Skeletal muscle satellite cell (primary cell): Measurements from ENCODE around the gene SLC17A1.
"Not testable (repeated sequence)": the region's sequence is repeated elsewhere in the genome, so short reads cannot be mapped to it uniquely, and the experiment has no call there.

Experiments
- H3K27me3 ChIP-seq: 2 replicates; pipeline ENCODE4 v1.7.0; 2013; ENCODE audit warnings: low read length; ENCODE audit not compliant: control insufficient read depth, insufficient read depth
- H3K36me3 ChIP-seq: 2 replicates; pipeline ENCODE4 v1.7.0; 2013; ENCODE audit warnings: mild to moderate bottlenecking, control low read depth, low read length; ENCODE audit not compliant: insufficient read depth
- H3K4me1 ChIP-seq: 2 replicates; pipeline ENCODE4 v1.7.0; 2013; ENCODE audit warnings: low read length; ENCODE audit not compliant: control insufficient read depth, insufficient read depth
- H3K4me2 ChIP-seq: 2 replicates; pipeline ENCODE4 v1.7.0; 2013; ENCODE audit warnings: mild to moderate bottlenecking, low read length
- H3K4me3 ChIP-seq: 2 replicates; pipeline ENCODE4 v1.7.0; 2013; ENCODE audit warnings: low read length
- H3K9ac ChIP-seq: 2 replicates; pipeline ENCODE4 v1.7.0; 2013; ENCODE audit warnings: mild to moderate bottlenecking, low read depth, low read length, moderate library complexity
- H3K9me3 ChIP-seq: replicated peaks from 2 replicates; pipeline ENCODE4 v1.7.0; 2013; ENCODE audit warnings: mild to moderate bottlenecking, control low read depth, low read length

SLC17A1 gene

GRCh38 chr6:25753079-25753478, 78.8 kb downstream of the SLC17A1 start:
- H3K9ac ChIP-seq: no peak overlapping the region

DNA sequence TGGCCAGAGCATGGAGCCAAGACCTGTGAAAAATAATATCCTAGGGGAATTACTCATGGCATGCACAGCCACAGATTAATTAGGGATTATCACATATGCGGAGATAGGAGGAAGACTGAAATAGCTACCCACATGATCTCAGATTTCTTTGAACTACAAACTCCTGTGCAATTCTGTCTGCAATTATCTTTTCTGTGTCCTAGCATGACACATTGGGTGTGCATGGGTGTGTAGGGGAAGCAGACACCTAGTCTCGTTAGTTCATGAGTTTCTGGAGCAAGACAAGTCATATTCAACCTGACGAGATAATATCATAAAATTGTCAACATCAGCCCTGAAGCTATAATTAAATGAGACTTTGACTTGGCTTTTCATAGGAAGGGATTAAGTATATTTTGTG, 80.9 kb downstream of the SLC17A1 start:
- Histone ChIP-seq H3K4me1 (no peaks in the 10 kb centered on the region), H3K9ac (no peak overlapping the region), H3K4me3 (no peak overlapping the region), H3K9me3 (no peaks in the 10 kb centered on the region), H3K4me2 (no peak overlapping the region), H3K27me3 (peaks cover 5% of the 10 kb centered on the region), H3K36me3 (no peaks in the 10 kb centered on the region)

More at GRCh38 chr6:25753079-25753478, 78.8 kb downstream of the SLC17A1 start:
- H3K4me2 ChIP-seq: no peak overlapping the region
- no peaks in the 10 kb centered on the region for H3K36me3 ChIP-seq
- H3K4me3 ChIP-seq: no peak overlapping the region
- H3K9me3 ChIP-seq: no peaks in the 10 kb centered on the region
- H3K4me1 ChIP-seq: no peaks in the 10 kb centered on the region
- peaks cover 5% of the 10 kb centered on the region for H3K27me3 ChIP-seq

GRCh38 chr6:25749837-25750236, 82.0 kb downstream of the SLC17A1 start:
- Histone ChIP-seq H3K9me3 (no peaks in the 10 kb centered on the region), H3K27me3 (no peaks in the 10 kb centered on the region), H3K4me3 (no peak overlapping the region), H3K36me3 (no peaks in the 10 kb centered on the region), H3K9ac (no peak overlapping the region), H3K4me2 (no peak overlapping the region), H3K4me1 (no peaks in the 10 kb centered on the region)

DNA sequence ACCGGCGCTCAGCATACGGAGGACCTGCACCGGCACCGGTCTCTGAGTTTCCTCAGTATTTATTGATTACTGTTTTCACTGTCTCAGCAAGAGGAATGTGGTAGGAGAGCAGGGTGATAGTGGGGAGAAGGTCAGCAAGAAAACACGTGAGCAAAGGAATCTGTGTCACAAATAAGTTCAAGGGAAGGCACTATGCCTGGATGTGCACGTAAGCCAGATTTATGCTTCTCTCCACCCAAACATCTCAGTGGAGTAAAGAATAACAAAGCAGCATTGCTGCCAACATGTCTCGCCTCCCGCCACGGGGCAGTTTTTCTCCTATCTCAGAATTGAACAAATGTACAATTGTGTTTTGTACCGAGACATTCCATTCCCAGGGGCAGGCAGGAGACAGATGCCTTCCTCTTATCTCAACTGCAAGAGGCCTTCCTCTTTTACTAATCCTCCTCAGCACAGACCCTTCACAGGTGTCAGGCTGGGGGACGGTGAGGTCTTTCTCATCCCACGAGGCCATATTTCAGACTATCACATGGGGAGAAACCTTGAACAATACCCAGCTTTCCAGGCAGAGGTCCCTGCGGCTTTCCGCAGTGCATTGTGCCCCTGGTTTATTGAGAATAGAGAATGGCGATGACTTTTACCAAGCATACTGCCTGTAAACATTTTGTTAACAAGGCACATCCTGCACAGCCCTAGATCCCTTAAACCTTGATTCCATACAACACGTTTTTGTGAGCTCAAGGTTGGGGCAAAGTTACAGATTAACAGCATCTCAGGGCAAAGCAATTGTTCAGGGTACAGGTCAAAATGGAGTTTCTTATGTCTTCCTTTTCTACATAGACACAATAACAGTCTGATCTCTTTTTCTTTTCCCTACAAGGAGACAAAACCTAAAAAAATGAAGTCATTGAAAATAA, 83.0 kb downstream of the SLC17A1 start:
- not testable (repeated sequence) for H3K9ac ChIP-seq, H3K4me1 ChIP-seq, H3K4me3 ChIP-seq, H3K4me2 ChIP-seq, H3K36me3 ChIP-seq, H3K9me3 ChIP-seq, H3K27me3 ChIP-seq

GRCh38 chr6:25748049-25748448, 83.8 kb downstream of the SLC17A1 start:
- Histone ChIP-seq H3K9me3 (no peaks in the 10 kb centered on the region), H3K4me1 (no peaks in the 10 kb centered on the region), H3K9ac (no peak overlapping the region), H3K4me3 (no peak overlapping the region), H3K27me3 (no peaks in the 10 kb centered on the region), H3K4me2 (no peak overlapping the region), H3K36me3 (no peaks in the 10 kb centered on the region)

- no peaks in the 10 kb centered on the region for H3K4me1 ChIP-seq
- H3K4me3 ChIP-seq: no peak overlapping the region
- H3K27me3 ChIP-seq: no peaks in the 10 kb centered on the region
- no peak overlapping the region for H3K9ac ChIP-seq
- H3K9me3 ChIP-seq: no peaks in the 10 kb centered on the region
- no peaks in the 10 kb centered on the region for H3K36me3 ChIP-seq
- no peak overlapping the region for H3K4me2 ChIP-seq
These were observed 84.4 kb downstream of the SLC17A1 start for GRCh38 chr6:25747477-25747876.

DNA sequence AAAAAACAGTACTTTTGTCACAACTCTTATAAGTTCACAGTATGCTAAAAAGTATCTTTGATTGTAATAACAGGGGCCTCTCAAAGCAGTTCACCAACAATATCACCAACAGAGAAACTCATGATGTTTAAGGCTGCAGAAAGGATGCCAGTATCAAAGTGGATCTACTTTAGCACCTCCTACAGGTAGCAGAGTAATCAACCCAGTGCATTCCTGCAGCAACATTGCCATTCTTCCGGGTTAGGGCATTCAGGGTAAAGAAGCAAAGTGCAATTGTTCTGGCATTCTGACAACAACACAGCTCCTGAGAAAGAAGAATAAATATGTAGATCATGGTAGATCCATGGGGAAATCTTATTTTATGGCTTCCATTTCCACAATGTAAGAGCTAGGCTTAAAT, 84.9 kb downstream of the SLC17A1 start:
- H3K4me3 ChIP-seq: no peak overlapping the region
- no peaks in the 10 kb centered on the region for H3K27me3 ChIP-seq
- no peak overlapping the region for H3K9ac ChIP-seq
- no peaks in the 10 kb centered on the region for H3K9me3 ChIP-seq
- no peaks in the 10 kb centered on the region for H3K36me3 ChIP-seq
- H3K4me1 ChIP-seq: no peaks in the 10 kb centered on the region
- no peak overlapping the region for H3K4me2 ChIP-seq

- Histone ChIP-seq H3K9ac (no peak overlapping the region), H3K36me3 (no peaks in the 10 kb centered on the region), H3K4me3 (no peak overlapping the region), H3K4me2 (no peak overlapping the region), H3K27me3 (no peaks in the 10 kb centered on the region), H3K9me3 (no peaks in the 10 kb centered on the region), H3K4me1 (no peaks in the 10 kb centered on the region)
These were observed 86.0 kb downstream of the SLC17A1 start for GRCh38 chr6:25745836-25746235.

DNA sequence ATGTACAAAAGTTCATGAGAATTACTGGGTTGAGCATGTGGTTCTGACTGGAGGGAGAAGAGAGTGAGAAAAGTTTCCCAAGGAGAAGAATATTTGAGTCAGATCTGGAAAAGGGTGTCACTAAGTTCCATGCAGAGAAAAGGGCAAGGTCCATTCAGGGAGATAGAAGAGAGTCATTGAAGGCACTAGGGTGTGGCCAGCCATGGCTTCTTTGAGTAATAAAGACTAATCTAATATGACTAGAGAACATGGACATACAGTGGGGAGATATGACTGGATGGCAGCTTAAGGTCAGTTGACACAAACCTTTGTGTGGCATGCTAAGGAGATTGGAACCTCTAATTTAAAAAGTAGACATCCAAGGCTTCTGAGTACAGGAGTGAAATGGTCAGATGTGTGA, 88.0 kb downstream of the SLC17A1 start:
- Histone ChIP-seq H3K4me1 (no peaks in the 10 kb centered on the region), H3K9ac (no peak overlapping the region), H3K4me3 (no peak overlapping the region), H3K9me3 (no peaks in the 10 kb centered on the region), H3K4me2 (no peak overlapping the region), H3K36me3 (no peaks in the 10 kb centered on the region), H3K27me3 (no peaks in the 10 kb centered on the region)

- Histone ChIP-seq H3K9ac (no peak overlapping the region), H3K4me2 (no peak overlapping the region), H3K27me3 (no peaks in the 10 kb centered on the region), H3K36me3 (no peaks in the 10 kb centered on the region), H3K4me3 (no peak overlapping the region), H3K4me1 (no peaks in the 10 kb centered on the region), H3K9me3 (no peaks in the 10 kb centered on the region)
These were observed 96.6 kb downstream of the SLC17A1 start for GRCh38 chr6:25735261-25735660.
